Amniotic epithelial cell (primary cell): ENCODE data around the gene ANKRD17.
"Not testable (repeated sequence)": the region's sequence is repeated elsewhere in the genome, so short reads cannot be mapped to it uniquely, and the experiment has no call there.

Source experiments
- DNase-seq: peaks from one replicate; pipeline ENCODE4 v3.0.0-alpha.2; 2010; ENCODE audit warnings: low read depth

The ANKRD17 gene

GRCh38 chr4:73244945-73245601 lies 13.5 kb downstream of the ANKRD17 start:
- peak; percentile 64 for DNase-seq

GRCh38 chr4:73237044-73237443 lies 21.6 kb downstream of the ANKRD17 start:
- no peak for DNase-seq

- DNase-seq: no peak
Observed at GRCh38 chr4:73236151-73236550, 22.4 kb downstream of the ANKRD17 start.

- peak; percentile 86 for DNase-seq
Observed at GRCh38 chr4:73234712-73235111, 23.9 kb downstream of the ANKRD17 start.

- no peak for DNase-seq
Observed at GRCh38 chr4:73231518-73232487, 26.8 kb downstream of the ANKRD17 start.

- no peak for DNase-seq
Observed at GRCh38 chr4:73230865-73231517, 27.6 kb downstream of the ANKRD17 start.

GRCh38 chr4:73228800-73229199 lies 29.8 kb downstream of the ANKRD17 start:
- not testable (repeated sequence) for DNase-seq

- DNase-seq: no peak
Observed at GRCh38 chr4:73224886-73225285, 33.7 kb downstream of the ANKRD17 start.

- no peak for DNase-seq
Observed at GRCh38 chr4:73223258-73223650, 35.3 kb downstream of the ANKRD17 start.

GRCh38 chr4:73222466-73223257 lies 35.9 kb downstream of the ANKRD17 start:
- peak; percentile 98 for DNase-seq

GRCh38 chr4:73221734-73222133 lies 36.9 kb downstream of the ANKRD17 start:
- DNase-seq: no peak

- DNase-seq: no peak
Observed at GRCh38 chr4:73220815-73221214, 37.8 kb downstream of the ANKRD17 start.

GRCh38 chr4:73213916-73214653 lies 44.5 kb downstream of the ANKRD17 start:
- peak; percentile 72 for DNase-seq

- DNase-seq: no peak
Observed at GRCh38 chr4:73212982-73213730, 45.4 kb downstream of the ANKRD17 start.

- no peak for DNase-seq
Observed at GRCh38 chr4:73211968-73212367, 46.6 kb downstream of the ANKRD17 start.

GRCh38 chr4:73208376-73208775 lies 50.2 kb downstream of the ANKRD17 start:
- peak; percentile 56 for DNase-seq

- peak; percentile 14 for DNase-seq
Observed at GRCh38 chr4:73206236-73206635, 52.4 kb downstream of the ANKRD17 start.

GRCh38 chr4:73205482-73205881 lies 53.1 kb downstream of the ANKRD17 start:
- DNase-seq: no peak

GRCh38 chr4:73203976-73204375 lies 54.6 kb downstream of the ANKRD17 start:
- DNase-seq: not testable (repeated sequence)

- DNase-seq: peak; percentile 36
Observed at GRCh38 chr4:73197220-73197619, 61.4 kb downstream of the ANKRD17 start.
